GM18909 (cell line): ENCODE results near the gene RAB21.
"Not testable (repeated sequence)": the region's sequence is repeated elsewhere in the genome, so short reads cannot be mapped to it uniquely, and the experiment has no call there.

Experiments used
- ATAC-seq: cut with Tn5 transposase; IDR thresholded peaks from one replicate; pipeline ENCODE4 v1.9.1; 2021; ENCODE audit warnings: mild to moderate bottlenecking; ENCODE audit not compliant: unreplicated experiment, poor library complexity

RAB21 gene

GRCh38 chr12:71791473-71792150 lies 36.9 kb downstream of the RAB21 start:
- ATAC-seq: no peak

- ATAC-seq: no peak
These were observed 37.9 kb downstream of the RAB21 start for GRCh38 chr12:71792599-71792998.

- no peak for ATAC-seq
These were observed 41.2 kb downstream of the RAB21 start for GRCh38 chr12:71795901-71796300.

- no peak for ATAC-seq
These were observed 42.9 kb downstream of the RAB21 start for GRCh38 chr12:71797531-71797930.

- ATAC-seq: no peak
These were observed 44.4 kb downstream of the RAB21 start for GRCh38 chr12:71799106-71799505.

GRCh38 chr12:71800177-71800576 lies 45.5 kb downstream of the RAB21 start:
- ATAC-seq: no peak

GRCh38 chr12:71804505-71804904 lies 49.8 kb downstream of the RAB21 start:
- no peak for ATAC-seq

- no peak for ATAC-seq
These were observed 56.3 kb downstream of the RAB21 start for GRCh38 chr12:71810921-71811320.

- not testable (repeated sequence) for ATAC-seq
These were observed 60.6 kb downstream of the RAB21 start for GRCh38 chr12:71815242-71815641.

- not testable (repeated sequence) for ATAC-seq
These were observed 67.4 kb downstream of the RAB21 start for GRCh38 chr12:71822088-71822487.

GRCh38 chr12:71828813-71829212 lies 74.2 kb downstream of the RAB21 start:
- ATAC-seq: no peak

GRCh38 chr12:71837356-71837755 lies 82.7 kb downstream of the RAB21 start:
- no peak for ATAC-seq

GRCh38 chr12:71838231-71838630 lies 83.6 kb downstream of the RAB21 start:
- ATAC-seq: no peak

- no peak for ATAC-seq
These were observed 84.0 kb downstream of the RAB21 start for GRCh38 chr12:71838676-71839075.

- peak; percentile 19 for ATAC-seq
These were observed 85.7 kb downstream of the RAB21 start for GRCh38 chr12:71840231-71840847.

GRCh38 chr12:71846322-71846940 lies 91.8 kb downstream of the RAB21 start:
- peak; percentile 53 for ATAC-seq

- peak; percentile 55 for ATAC-seq
These were observed 93.5 kb downstream of the RAB21 start for GRCh38 chr12:71848212-71848611.

GRCh38 chr12:71849109-71849851 lies 94.6 kb downstream of the RAB21 start:
- no peak for ATAC-seq
